GM10266 (cell line): Measurements from ENCODE around the gene LSM4.

ENCODE experiments used
- DNase-seq: peaks from one replicate; pipeline ENCODE4 v3.0.0; 2012; ENCODE audit errors: extremely low spot score
- TF ChIP-seq, protein P1 (sequence below): IDR thresholded peaks from 2 replicates; pipeline ENCODE4 v1.5.1; 2012; ENCODE audit warnings: mild to moderate bottlenecking, low read depth; ENCODE audit not compliant: control insufficient read depth, insufficient read depth; ENCODE audit errors: missing control alignments

The LSM4 gene

GRCh38 chr19:18266771-18267686 is 55.8 kb downstream of the LSM4 start:
- TF ChIP-seq, protein P1, sequence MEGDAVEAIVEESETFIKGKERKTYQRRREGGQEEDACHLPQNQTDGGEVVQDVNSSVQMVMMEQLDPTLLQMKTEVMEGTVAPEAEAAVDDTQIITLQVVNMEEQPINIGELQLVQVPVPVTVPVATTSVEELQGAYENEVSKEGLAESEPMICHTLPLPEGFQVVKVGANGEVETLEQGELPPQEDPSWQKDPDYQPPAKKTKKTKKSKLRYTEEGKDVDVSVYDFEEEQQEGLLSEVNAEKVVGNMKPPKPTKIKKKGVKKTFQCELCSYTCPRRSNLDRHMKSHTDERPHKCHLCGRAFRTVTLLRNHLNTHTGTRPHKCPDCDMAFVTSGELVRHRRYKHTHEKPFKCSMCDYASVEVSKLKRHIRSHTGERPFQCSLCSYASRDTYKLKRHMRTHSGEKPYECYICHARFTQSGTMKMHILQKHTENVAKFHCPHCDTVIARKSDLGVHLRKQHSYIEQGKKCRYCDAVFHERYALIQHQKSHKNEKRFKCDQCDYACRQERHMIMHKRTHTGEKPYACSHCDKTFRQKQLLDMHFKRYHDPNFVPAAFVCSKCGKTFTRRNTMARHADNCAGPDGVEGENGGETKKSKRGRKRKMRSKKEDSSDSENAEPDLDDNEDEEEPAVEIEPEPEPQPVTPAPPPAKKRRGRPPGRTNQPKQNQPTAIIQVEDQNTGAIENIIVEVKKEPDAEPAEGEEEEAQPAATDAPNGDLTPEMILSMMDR = no peak
- no peak for DNase-seq

DNA sequence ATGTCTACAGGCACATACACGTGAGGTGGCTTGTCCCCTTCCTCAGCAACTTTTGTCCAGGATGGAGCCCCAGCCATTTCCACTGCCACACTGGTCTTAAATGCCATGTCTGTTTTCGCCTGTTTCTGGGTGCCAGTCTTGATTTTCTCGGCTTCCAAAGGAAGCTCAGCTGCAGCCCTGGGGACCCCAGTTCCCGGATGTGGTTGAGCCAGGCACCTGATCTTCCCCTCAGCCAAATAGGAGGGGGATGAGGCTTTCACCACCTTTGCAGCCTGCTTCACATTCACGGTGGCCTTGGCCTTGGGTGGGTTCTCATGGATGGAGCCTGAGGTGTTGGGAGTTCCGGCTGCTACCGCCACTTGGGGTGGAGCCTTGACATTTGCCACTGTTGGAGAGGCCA is 57.3 kb downstream of the LSM4 start:
- no peak for DNase-seq
- TF ChIP-seq, protein P1 = no peak

GRCh38 chr19:18264971-18265540 is 57.8 kb downstream of the LSM4 start:
- TF ChIP-seq, protein P1 = no peak
- DNase-seq = no peak

DNA sequence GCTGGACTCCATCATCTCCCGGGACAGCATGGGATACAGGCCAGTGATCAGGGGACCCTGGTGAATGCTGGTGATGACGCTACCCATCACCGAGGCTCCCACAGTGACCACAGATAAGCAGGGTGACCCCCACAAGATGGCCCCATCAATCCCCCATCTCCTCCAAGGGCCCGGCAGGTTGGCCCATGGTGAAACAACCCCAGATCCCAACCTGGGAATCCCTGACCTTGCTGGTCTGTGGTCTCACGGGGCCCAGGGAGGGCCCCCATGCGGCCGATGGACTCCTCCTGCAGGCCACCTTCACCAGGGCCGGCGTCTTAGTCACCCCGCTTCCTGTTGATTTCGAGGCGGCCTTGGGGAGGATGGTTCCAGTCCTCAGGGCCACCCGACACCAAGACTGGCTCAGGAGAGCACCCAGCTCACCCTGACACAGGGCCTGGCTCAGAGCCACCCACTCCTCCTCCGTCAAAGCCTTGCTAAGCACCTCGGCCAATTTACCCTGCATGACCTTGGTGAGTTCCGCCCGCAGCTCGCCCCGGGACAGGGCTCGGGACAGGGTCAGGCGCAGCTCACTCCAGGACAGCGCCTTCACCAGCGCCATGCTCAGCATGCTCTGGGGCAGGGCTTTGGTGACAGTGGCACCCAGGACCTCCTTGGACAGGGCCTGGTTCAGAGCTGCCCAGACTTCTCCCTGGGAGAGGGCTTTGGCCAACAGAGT is 58.6 kb downstream of the LSM4 start:
- TF ChIP-seq, protein P1 = no peak
- DNase-seq = no peak

GRCh38 chr19:18263324-18264136 is 59.3 kb downstream of the LSM4 start:
- DNase-seq = no peak
- TF ChIP-seq, protein P1 = no peak

DNA sequence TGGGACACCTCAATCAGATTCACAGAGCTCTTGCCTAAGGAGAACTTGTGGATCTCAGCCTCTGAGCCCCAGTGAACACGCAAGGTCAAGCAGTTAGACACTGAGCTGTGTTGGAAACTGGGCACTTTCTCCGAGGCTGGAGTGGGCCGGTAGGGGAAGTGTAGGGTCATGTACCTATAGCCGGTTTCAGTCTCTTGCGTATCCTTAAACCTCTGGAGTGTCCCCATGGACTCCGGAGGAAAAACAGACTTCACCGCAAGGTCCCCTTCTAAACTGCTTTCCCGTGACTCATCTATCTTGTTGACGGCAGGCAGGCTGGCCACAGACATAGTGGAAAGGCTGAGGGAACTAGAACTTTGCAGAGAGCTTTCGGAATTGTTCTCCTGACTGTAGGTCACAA is 60.0 kb downstream of the LSM4 start:
- no peak for DNase-seq

More for the DNA sequence above, 60.0 kb downstream of the LSM4 start:
- TF ChIP-seq, protein P1 = no peak
